LNCAP (cell line): ENCODE data around the gene TMEM266.

Experiments used
- CTCF ChIP-seq: fragments of 450-650 bp; IDR thresholded peaks from 2 replicates; pipeline ENCODE4 v1.5.1; 2017; ENCODE audit warnings: mild to moderate bottlenecking

The TMEM266 gene

DNA sequence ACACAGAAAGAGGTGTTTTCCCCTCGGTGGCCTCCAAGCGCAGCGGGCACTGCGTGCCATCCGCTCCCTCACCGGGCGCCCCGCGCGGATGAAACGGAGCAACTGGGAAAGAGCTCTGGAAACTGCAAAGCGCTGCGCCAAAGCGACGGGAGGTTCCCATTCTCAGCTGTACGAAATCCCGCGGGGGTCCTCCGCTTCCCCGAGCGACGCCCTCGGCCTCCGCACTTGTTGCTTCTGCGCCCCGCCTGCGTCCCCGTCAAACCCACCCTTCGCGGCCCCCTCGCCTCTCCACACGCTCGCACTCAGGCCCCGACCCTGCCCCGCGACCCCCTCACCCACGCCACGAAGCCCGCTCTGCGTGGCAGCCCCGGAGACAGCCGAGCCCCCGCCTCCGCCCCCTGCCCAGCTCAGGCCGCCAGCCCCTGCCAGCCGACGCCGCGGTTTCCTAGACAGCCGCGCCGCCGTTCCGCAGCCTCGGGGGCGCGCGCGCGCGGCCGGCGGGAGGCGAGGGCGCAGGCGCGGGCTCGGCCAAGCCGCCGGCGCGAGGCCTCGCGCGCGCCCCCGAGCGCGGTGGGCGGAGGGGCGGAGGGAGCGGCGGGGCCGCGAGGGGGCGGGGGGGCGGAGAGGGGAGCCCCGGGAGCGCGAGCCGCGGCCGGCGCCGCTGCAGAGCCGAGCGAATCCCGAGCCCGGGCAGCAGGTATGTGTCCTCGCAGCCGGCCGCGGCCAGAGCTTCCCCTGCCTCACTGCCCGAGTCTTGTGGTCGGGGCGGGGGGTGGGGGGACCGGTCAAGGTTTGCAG is at the start of gene TMEM266:
Gene TMEM266, plus strand, starts transcription at position 666 of the 798 bp plus-strand sequence. CDS start 74,279 bp downstream, outside the sequence.
- no peak for TF ChIP-seq CTCF

GRCh38 chr15:76010613-76011012 is 49.2 kb upstream of the TMEM266 start:
- no peak for TF ChIP-seq CTCF

DNA sequence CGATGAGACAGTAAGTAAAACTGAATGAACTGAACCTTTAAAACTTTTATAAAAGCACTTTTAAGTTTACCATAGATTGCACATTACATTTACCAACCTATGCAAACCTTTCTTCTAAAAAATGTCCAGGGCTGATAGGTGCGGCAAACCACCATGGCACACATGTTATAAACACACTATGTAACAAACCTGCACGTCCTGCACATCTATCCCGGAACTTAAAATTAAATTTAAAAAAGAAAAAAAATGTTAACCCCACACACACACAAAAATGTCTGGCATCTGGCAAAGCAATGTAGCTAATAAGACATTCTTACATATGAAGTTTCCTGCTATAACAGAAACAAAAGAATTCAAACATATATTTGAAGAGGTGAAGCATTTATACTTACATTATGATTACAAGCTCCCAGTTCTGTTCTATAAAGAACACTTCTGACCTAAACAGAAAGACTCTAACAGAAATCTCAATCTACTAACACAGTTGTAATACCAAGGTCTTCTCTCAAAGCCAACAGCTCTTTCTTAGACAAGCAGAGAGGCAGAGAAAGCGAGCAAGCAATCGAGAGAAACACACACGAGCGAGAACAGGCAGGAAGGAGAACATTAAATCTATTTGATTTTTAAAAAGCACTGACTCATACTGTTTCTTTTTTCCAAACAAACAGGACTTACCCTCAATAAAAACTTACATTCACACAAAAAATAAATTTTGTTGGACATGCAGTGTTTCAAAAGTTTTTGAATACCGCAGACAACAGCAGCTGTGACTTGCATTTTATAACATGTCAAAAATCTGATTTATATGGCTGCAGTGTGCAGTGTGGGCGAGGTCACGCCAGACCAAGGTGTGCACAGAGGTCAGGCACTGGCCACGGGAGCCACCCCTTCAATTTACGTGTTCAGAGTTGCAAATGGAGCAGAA is 47.9 kb upstream of the TMEM266 start, which contains the start of gene NRG4:
Gene NRG4, minus strand, starts transcription at position 798 of the 925 bp plus-strand sequence. CDS start 1,194 bp downstream, outside the sequence.
- TF ChIP-seq CTCF = no peak

DNA sequence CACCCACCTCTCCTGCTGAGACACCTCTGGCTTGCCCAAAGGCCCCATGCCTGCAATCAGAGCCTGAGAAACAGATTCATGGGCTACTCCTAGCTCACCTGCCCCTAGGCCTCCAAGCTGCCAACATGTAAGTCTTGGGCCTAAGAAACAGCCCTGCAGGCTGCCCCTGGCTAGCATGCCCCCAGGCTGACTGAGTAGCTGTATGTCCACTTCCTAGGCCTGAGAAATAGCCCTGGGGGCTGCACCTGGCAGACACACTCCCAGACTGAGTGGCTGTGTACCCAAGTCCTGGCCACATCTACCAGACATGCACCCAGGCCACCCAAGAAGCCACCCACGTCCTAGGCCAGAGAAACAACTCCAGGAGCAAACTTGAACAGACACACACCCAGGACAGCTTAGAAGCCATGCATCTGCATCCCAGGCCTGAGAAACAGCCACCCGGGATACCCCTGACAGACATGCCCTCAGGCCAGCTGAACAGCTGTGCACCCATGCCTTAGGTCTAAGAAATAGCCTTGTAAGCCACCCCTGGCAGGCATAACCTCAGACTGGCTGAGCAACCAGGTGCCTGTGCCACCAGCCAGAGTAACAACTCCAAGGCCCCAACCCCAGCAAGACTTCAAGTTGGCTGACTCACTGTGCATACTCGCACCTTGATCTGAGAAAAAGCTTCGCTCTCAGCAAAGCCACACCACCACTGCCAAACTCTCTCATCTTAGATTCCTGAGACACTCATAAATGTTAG is 35.6 kb upstream of the TMEM266 start:
- TF ChIP-seq CTCF = no peak

GRCh38 chr15:76032046-76032445 is 27.7 kb upstream of the TMEM266 start:
- TF ChIP-seq CTCF = no peak

- no peak for TF ChIP-seq CTCF
Measured at GRCh38 chr15:76033438-76033837, 26.3 kb upstream of the TMEM266 start.

GRCh38 chr15:76034111-76034510 is 25.7 kb upstream of the TMEM266 start:
- no peak for TF ChIP-seq CTCF
